OCI-LY1 (cell line): ENCODE measurements around the gene RGS8.

ENCODE experiments used
- EZH2 ChIP-seq: fragments of 200-600 bp; sonication (generic), shearing (Covaris generic); IDR thresholded peaks from 2 replicates; pipeline ENCODE4 v1.8.0; 2017; ENCODE audit warnings: borderline replicate concordance, mixed run types, mild to moderate bottlenecking, antibody characterized with exemption, low read length, moderate library complexity, mixed read lengths
- TF ChIP-seq, protein P1 (sequence below): fragments of 200-600 bp; sonication (generic), shearing (Covaris generic); IDR thresholded peaks from 2 replicates; pipeline ENCODE4 v1.5.1; 2017; ENCODE audit warnings: mild to moderate bottlenecking, antibody characterized with exemption, low read length, moderate library complexity, mixed read lengths

GRCh38 chr1:182700351-182700709, 15.9 kb upstream of the RGS8 start:
- TF ChIP-seq, protein P1, sequence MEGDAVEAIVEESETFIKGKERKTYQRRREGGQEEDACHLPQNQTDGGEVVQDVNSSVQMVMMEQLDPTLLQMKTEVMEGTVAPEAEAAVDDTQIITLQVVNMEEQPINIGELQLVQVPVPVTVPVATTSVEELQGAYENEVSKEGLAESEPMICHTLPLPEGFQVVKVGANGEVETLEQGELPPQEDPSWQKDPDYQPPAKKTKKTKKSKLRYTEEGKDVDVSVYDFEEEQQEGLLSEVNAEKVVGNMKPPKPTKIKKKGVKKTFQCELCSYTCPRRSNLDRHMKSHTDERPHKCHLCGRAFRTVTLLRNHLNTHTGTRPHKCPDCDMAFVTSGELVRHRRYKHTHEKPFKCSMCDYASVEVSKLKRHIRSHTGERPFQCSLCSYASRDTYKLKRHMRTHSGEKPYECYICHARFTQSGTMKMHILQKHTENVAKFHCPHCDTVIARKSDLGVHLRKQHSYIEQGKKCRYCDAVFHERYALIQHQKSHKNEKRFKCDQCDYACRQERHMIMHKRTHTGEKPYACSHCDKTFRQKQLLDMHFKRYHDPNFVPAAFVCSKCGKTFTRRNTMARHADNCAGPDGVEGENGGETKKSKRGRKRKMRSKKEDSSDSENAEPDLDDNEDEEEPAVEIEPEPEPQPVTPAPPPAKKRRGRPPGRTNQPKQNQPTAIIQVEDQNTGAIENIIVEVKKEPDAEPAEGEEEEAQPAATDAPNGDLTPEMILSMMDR = no peak
- no peak for TF ChIP-seq EZH2
